ENCODE measurements around the gene TBC1D22A.

The TBC1D22A gene

GRCh38 chr22:46951350-46951749, 188.9 kb downstream of the TBC1D22A start:
- Histone ChIP-seq H3K4me1 (ENCODE audit: control insufficient read depth, insufficient read depth, low read length) (no peaks in the 10 kb centered on the region), H3K4me3 (ENCODE audit: low read length in 2 of 2) (no peak overlapping the region), H3K36me3 (ENCODE audit: control insufficient read depth in 2 of 2, insufficient read depth in 2 of 2, low read length in 2 of 2) (peaks cover 0 to 4% of the 10 kb centered on the region in 2 donors), H3K27me3 (ENCODE audit: control insufficient read depth in 1 of 2, insufficient read depth in 2 of 2, low read length in 2 of 2) (no peaks in the 10 kb centered on the region), H3K9me3 (ENCODE audit: control insufficient read depth in 2 of 2, low read length in 2 of 2) (no peaks in the 10 kb centered on the region), H3K27ac (ENCODE audit: low read length) (no peak overlapping the region), H3K9ac (ENCODE audit: low read length in 2 of 2) (no peak overlapping the region)

- Histone ChIP-seq H3K9me3 (ENCODE audit: control insufficient read depth in 2 of 2, low read length in 2 of 2) (no peaks in the 10 kb centered on the region), H3K27me3 (ENCODE audit: control insufficient read depth in 1 of 2, insufficient read depth in 2 of 2, low read length in 2 of 2) (no peaks in the 10 kb centered on the region), H3K36me3 (ENCODE audit: control insufficient read depth in 2 of 2, insufficient read depth in 2 of 2, low read length in 2 of 2) (peaks cover 0 to 4% of the 10 kb centered on the region in 2 donors), H3K27ac (ENCODE audit: low read length) (no peak overlapping the region), H3K9ac (ENCODE audit: low read length in 2 of 2) (no peak overlapping the region), H3K4me3 (ENCODE audit: low read length in 2 of 2) (no peak overlapping the region), H3K4me1 (ENCODE audit: control insufficient read depth, insufficient read depth, low read length) (no peaks in the 10 kb centered on the region)
Observed at GRCh38 chr22:46951973-46952372, 189.5 kb downstream of the TBC1D22A start.

GRCh38 chr22:46953968-46954765, 191.7 kb downstream of the TBC1D22A start:
- no peak overlapping the region for H3K4me3 ChIP-seq (ENCODE audit: low read length in 2 of 2)

GRCh38 chr22:46954781-46955180, 192.3 kb downstream of the TBC1D22A start:
- Histone ChIP-seq H3K4me1 (ENCODE audit: control insufficient read depth, insufficient read depth, low read length) (no peaks in the 10 kb centered on the region), H3K27ac (ENCODE audit: low read length) (no peak overlapping the region), H3K36me3 (ENCODE audit: control insufficient read depth in 2 of 2, insufficient read depth in 2 of 2, low read length in 2 of 2) (no peaks in the 10 kb centered on the region), H3K9ac (ENCODE audit: low read length in 2 of 2) (no peak overlapping the region), H3K27me3 (ENCODE audit: control insufficient read depth in 1 of 2, insufficient read depth in 2 of 2, low read length in 2 of 2) (no peaks in the 10 kb centered on the region), H3K9me3 (ENCODE audit: control insufficient read depth in 2 of 2, low read length in 2 of 2) (no peaks in the 10 kb centered on the region), H3K4me3 (ENCODE audit: low read length in 2 of 2) (no peak overlapping the region)

More at GRCh38 chr22:46953968-46954765, 191.7 kb downstream of the TBC1D22A start:
- Histone ChIP-seq H3K4me1 (ENCODE audit: control insufficient read depth, insufficient read depth, low read length) (no peaks in the 10 kb centered on the region), H3K27ac (ENCODE audit: low read length) (no peak overlapping the region), H3K27me3 (ENCODE audit: control insufficient read depth in 1 of 2, insufficient read depth in 2 of 2, low read length in 2 of 2) (no peaks in the 10 kb centered on the region), H3K9ac (ENCODE audit: low read length in 2 of 2) (no peak overlapping the region), H3K36me3 (ENCODE audit: control insufficient read depth in 2 of 2, insufficient read depth in 2 of 2, low read length in 2 of 2) (peaks cover 0 to 2% of the 10 kb centered on the region in 2 donors), H3K9me3 (ENCODE audit: control insufficient read depth in 2 of 2, low read length in 2 of 2) (no peaks in the 10 kb centered on the region)

GRCh38 chr22:46956498-46957215, 194.2 kb downstream of the TBC1D22A start:
- H3K36me3 ChIP-seq (ENCODE audit: control insufficient read depth in 2 of 2, insufficient read depth in 2 of 2, low read length in 2 of 2) = no peaks in the 10 kb centered on the region
- no peak overlapping the region for H3K9ac ChIP-seq (ENCODE audit: low read length in 2 of 2)
- no peaks in the 10 kb centered on the region for H3K9me3 ChIP-seq (ENCODE audit: control insufficient read depth in 2 of 2, low read length in 2 of 2)
- no peaks in the 10 kb centered on the region for H3K27me3 ChIP-seq (ENCODE audit: control insufficient read depth in 1 of 2, insufficient read depth in 2 of 2, low read length in 2 of 2)
- H3K27ac ChIP-seq (ENCODE audit: low read length) = no peak overlapping the region
- no peak overlapping the region for H3K4me3 ChIP-seq (ENCODE audit: low read length in 2 of 2)
- H3K4me1 ChIP-seq (ENCODE audit: control insufficient read depth, insufficient read depth, low read length) = no peaks in the 10 kb centered on the region

- H3K9ac ChIP-seq (ENCODE audit: low read length in 2 of 2) = no peak overlapping the region
- H3K36me3 ChIP-seq (ENCODE audit: control insufficient read depth in 2 of 2, insufficient read depth in 2 of 2, low read length in 2 of 2) = no peaks in the 10 kb centered on the region
- no peak overlapping the region for H3K4me3 ChIP-seq (ENCODE audit: low read length in 2 of 2)
Observed at GRCh38 chr22:46957521-46957920, 195.1 kb downstream of the TBC1D22A start.

GRCh38 chr22:46958191-46958590, 195.7 kb downstream of the TBC1D22A start:
- no peak overlapping the region for H3K4me3 ChIP-seq (ENCODE audit: low read length in 2 of 2)
- H3K4me1 ChIP-seq (ENCODE audit: control insufficient read depth, insufficient read depth, low read length) = no peaks in the 10 kb centered on the region
- no peaks in the 10 kb centered on the region for H3K36me3 ChIP-seq (ENCODE audit: control insufficient read depth in 2 of 2, insufficient read depth in 2 of 2, low read length in 2 of 2)

More at GRCh38 chr22:46957521-46957920, 195.1 kb downstream of the TBC1D22A start:
- Histone ChIP-seq H3K27ac (ENCODE audit: low read length) (no peak overlapping the region), H3K9me3 (ENCODE audit: control insufficient read depth in 2 of 2, low read length in 2 of 2) (no peaks in the 10 kb centered on the region), H3K4me1 (ENCODE audit: control insufficient read depth, insufficient read depth, low read length) (no peaks in the 10 kb centered on the region), H3K27me3 (ENCODE audit: control insufficient read depth in 1 of 2, insufficient read depth in 2 of 2, low read length in 2 of 2) (no peaks in the 10 kb centered on the region)

GRCh38 chr22:46958658-46959057, 196.2 kb downstream of the TBC1D22A start:
- no peaks in the 10 kb centered on the region for H3K9me3 ChIP-seq (ENCODE audit: control insufficient read depth in 2 of 2, low read length in 2 of 2)
- H3K27me3 ChIP-seq (ENCODE audit: control insufficient read depth in 1 of 2, insufficient read depth in 2 of 2, low read length in 2 of 2) = no peaks in the 10 kb centered on the region
- H3K4me3 ChIP-seq (ENCODE audit: low read length in 2 of 2) = no peak overlapping the region
- no peak overlapping the region for H3K27ac ChIP-seq (ENCODE audit: low read length)
- no peaks in the 10 kb centered on the region for H3K4me1 ChIP-seq (ENCODE audit: control insufficient read depth, insufficient read depth, low read length)
- no peak overlapping the region for H3K9ac ChIP-seq (ENCODE audit: low read length in 2 of 2)
- no peaks in the 10 kb centered on the region for H3K36me3 ChIP-seq (ENCODE audit: control insufficient read depth in 2 of 2, insufficient read depth in 2 of 2, low read length in 2 of 2)

More at GRCh38 chr22:46958191-46958590, 195.7 kb downstream of the TBC1D22A start:
- no peaks in the 10 kb centered on the region for H3K9me3 ChIP-seq (ENCODE audit: control insufficient read depth in 2 of 2, low read length in 2 of 2)
- no peaks in the 10 kb centered on the region for H3K27me3 ChIP-seq (ENCODE audit: control insufficient read depth in 1 of 2, insufficient read depth in 2 of 2, low read length in 2 of 2)
- H3K27ac ChIP-seq (ENCODE audit: low read length) = no peak overlapping the region
- H3K9ac ChIP-seq (ENCODE audit: low read length in 2 of 2) = no peak overlapping the region

- no peak overlapping the region for H3K27ac ChIP-seq (ENCODE audit: low read length)
- H3K36me3 ChIP-seq (ENCODE audit: control insufficient read depth in 2 of 2, insufficient read depth in 2 of 2, low read length in 2 of 2) = no peaks in the 10 kb centered on the region
- H3K9ac ChIP-seq (ENCODE audit: low read length in 2 of 2) = no peak overlapping the region
- no peak overlapping the region for H3K4me3 ChIP-seq (ENCODE audit: low read length in 2 of 2)
- H3K27me3 ChIP-seq (ENCODE audit: control insufficient read depth in 1 of 2, insufficient read depth in 2 of 2, low read length in 2 of 2) = no peaks in the 10 kb centered on the region
- H3K9me3 ChIP-seq (ENCODE audit: control insufficient read depth in 2 of 2, low read length in 2 of 2) = no peaks in the 10 kb centered on the region
- no peaks in the 10 kb centered on the region for H3K4me1 ChIP-seq (ENCODE audit: control insufficient read depth, insufficient read depth, low read length)
Observed at GRCh38 chr22:46959369-46959768, 196.9 kb downstream of the TBC1D22A start.

GRCh38 chr22:46961591-46962295, 199.3 kb downstream of the TBC1D22A start:
- Histone ChIP-seq H3K4me3 (ENCODE audit: low read length in 2 of 2) (no peak overlapping the region), H3K27ac (ENCODE audit: low read length) (no peak overlapping the region), H3K9ac (ENCODE audit: low read length in 2 of 2) (no peak overlapping the region), H3K27me3 (ENCODE audit: control insufficient read depth in 1 of 2, insufficient read depth in 2 of 2, low read length in 2 of 2) (no peaks in the 10 kb centered on the region), H3K4me1 (ENCODE audit: control insufficient read depth, insufficient read depth, low read length) (no peaks in the 10 kb centered on the region), H3K9me3 (ENCODE audit: control insufficient read depth in 2 of 2, low read length in 2 of 2) (no peaks in the 10 kb centered on the region), H3K36me3 (ENCODE audit: control insufficient read depth in 2 of 2, insufficient read depth in 2 of 2, low read length in 2 of 2) (no peaks in the 10 kb centered on the region)
